ENCODE results near the gene DES.

DNA sequence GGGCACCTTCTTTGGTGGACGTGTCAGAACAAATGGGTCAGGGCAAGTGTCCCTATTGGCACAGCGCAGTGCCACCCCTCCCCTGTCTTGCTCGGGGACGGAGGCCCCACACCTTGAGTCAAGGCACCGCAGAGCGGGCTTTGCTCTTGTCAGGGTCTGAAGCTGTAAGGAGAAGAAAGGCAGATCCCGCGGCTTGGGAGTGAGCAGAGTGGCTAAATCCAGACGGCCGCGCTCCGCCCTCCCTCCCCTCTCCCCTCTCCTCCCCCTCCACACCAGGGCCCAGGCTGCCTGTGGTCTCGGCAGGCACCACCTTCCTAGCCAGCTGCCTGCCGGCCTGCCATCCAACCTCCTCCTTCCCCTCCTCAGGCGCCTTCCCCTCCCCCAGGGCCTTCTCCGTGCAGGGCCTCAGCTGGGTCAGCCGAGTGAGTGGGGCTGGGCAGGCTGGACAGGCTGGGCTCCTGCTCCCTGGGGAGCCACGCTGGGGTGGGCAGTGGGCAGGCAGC is 42.3 kb downstream of the DES start:
- TF ChIP-seq ZSCAN29 (CRISPR knock-in tag; conservative IDR thresholded peaks at IDR 0.05): no peak
- TF ChIP-seq XBP1 (CRISPR knock-in tag; IDR thresholded peaks at IDR 0.05): no peak
- TF ChIP-seq, protein P1, sequence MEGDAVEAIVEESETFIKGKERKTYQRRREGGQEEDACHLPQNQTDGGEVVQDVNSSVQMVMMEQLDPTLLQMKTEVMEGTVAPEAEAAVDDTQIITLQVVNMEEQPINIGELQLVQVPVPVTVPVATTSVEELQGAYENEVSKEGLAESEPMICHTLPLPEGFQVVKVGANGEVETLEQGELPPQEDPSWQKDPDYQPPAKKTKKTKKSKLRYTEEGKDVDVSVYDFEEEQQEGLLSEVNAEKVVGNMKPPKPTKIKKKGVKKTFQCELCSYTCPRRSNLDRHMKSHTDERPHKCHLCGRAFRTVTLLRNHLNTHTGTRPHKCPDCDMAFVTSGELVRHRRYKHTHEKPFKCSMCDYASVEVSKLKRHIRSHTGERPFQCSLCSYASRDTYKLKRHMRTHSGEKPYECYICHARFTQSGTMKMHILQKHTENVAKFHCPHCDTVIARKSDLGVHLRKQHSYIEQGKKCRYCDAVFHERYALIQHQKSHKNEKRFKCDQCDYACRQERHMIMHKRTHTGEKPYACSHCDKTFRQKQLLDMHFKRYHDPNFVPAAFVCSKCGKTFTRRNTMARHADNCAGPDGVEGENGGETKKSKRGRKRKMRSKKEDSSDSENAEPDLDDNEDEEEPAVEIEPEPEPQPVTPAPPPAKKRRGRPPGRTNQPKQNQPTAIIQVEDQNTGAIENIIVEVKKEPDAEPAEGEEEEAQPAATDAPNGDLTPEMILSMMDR (CRISPR knock-in tag; IDR thresholded peaks at IDR 0.05): no peak
- no peak for TF ChIP-seq ZNF564 (CRISPR knock-in tag; IDR thresholded peaks at IDR 0.05)
- TF ChIP-seq, protein P2, sequence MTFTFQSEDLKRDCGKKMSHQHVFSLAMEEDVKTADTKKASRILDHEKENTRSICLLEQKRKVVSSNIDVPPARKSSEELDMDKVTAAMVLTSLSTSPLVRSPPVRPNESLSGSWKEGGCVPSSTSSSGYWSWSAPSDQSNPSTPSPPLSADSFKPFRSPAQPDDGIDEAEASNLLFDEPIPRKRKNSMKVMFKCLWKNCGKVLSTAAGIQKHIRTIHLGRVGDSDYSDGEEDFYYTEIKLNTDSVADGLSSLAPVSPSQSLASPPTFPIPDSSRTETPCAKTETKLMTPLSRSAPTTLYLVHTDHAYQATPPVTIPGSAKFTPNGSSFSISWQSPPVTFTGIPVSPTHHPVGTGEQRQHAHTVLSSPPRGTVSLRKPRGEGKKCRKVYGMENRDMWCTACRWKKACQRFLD (CRISPR knock-in tag; IDR thresholded peaks at IDR 0.05; ENCODE audit: borderline replicate concordance): no peak

Data from HepG2 (cell line).